Measurements from ENCODE around the gene CNTRL.

Gene CNTRL

DNA sequence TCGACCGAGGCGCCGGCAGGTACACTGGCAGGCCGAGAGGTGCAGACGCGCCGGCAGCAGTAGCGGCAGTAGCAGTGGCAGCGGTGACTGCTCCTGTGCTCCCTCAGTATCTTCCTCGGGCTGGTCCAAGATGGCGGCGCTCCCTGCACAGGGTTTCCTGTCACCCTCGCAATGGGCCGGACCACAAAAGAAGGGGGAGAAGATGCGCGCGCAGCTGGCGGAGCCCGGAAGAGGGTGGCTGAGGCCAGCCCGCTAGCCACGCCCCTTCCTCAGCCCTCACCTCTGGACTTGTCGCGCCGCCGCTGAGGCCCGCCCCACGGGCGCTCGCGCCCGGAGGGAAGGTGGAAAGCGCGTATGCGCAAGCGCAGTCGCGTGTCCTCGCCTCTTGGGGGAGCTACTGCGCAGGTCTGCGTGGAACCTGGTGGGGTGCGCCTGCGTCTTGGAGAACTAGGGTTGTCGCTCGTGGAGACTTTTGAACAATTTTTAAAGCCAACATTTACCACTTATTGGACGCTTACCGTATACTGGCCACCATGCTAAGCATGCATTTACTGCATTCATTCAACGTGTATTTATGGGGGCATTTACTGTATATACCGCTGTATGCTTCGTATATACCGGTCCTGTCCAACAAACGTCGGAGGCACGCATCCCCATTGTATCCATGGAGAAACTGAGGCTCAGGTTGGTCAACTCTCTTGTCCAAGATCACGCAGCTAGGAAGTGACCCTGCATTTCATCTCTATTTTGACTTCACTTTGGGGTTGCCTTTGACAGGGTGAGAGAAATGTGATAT, 127.2 kb downstream of the CNTRL start, which contains the start of gene RAB14:
Gene RAB14 (minus strand): TSS at position 132 of the 796 bp plus-strand sequence. CDS start 8,457 bp downstream, outside the sequence.
- no peaks in the 10 kb centered on the region for H3K36me3 ChIP-seq (ENCODE audit: control insufficient read depth, insufficient read depth, low read length)
- H3K4me1 ChIP-seq (ENCODE audit: control insufficient read depth, insufficient read depth, low read length, poor library complexity, severe bottlenecking): peaks cover 12% of the 10 kb centered on the region
- no peaks in the 10 kb centered on the region for H3K9me3 ChIP-seq (ENCODE audit: control insufficient read depth, low read length)
- H3K4me3 ChIP-seq (ENCODE audit: extremely low read depth, insufficient read depth, low read length, poor library complexity, severe bottlenecking): peak within 1 kb of the TSS; percentile 94
- peak within 1 kb of the TSS; percentile 81 for H3K27ac ChIP-seq (ENCODE audit: low read depth, low read length, severe bottlenecking)
- WGBS, 2 experiments (ENCODE audit: insufficient coverage in 2 of 2): 15 to 20% methylated on average over 26 to 32 of the region's 55 CpGs

DNA sequence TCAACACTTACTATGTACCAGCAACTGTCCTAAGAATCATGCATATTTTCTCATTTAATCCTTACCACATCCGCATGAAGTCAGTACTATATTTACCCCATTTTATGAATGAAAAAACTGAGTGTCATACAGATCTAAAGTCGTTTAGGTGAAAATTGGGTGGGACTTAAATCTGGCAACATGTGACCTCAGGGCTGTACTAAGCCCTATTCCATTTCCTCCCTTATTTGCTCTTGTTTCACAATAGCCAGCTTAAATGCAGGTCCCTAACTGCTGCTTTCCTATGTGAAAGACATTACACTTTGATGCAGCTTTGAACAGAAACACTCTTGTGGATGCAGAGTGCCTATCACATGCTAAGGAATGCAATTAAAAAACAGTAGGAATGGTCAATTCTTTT, 129.4 kb downstream of the CNTRL start:
- WGBS, 2 experiments (ENCODE audit: insufficient coverage in 2 of 2): 80% methylated on average over 1 of the region's 2 CpGs; no CpG with 5 or more reads in 1 of the 2 experiments
- Histone ChIP-seq H3K4me1 (ENCODE audit: control insufficient read depth, insufficient read depth, low read length, poor library complexity, severe bottlenecking) (no peaks in the 10 kb centered on the region), H3K9me3 (ENCODE audit: control insufficient read depth, low read length) (no peaks in the 10 kb centered on the region), H3K27ac (ENCODE audit: low read depth, low read length, severe bottlenecking) (no peak overlapping the region), H3K36me3 (ENCODE audit: control insufficient read depth, insufficient read depth, low read length) (no peaks in the 10 kb centered on the region), H3K4me3 (ENCODE audit: extremely low read depth, insufficient read depth, low read length, poor library complexity, severe bottlenecking) (no peak overlapping the region)

DNA sequence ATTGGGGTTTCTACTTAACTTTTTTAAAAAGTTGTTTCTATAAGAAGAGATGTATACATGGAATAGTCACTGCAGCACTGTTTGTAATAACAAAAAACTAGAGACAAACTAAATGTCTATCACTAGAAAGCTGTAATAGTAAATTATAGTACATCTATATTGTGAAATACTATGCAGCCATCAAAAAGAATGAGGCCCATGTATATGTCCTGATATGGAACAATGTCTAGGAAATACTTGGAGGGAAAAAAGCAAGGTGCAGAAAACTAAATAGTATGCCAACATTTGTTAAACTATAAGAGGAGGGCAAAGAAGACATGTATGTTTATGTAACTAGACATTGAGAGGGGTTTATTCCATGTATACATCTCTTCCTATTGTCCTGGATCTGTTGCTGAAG, 129.9 kb downstream of the CNTRL start:
- no peak overlapping the region for H3K4me3 ChIP-seq (ENCODE audit: extremely low read depth, insufficient read depth, low read length, poor library complexity, severe bottlenecking)
- H3K4me1 ChIP-seq (ENCODE audit: control insufficient read depth, insufficient read depth, low read length, poor library complexity, severe bottlenecking): no peaks in the 10 kb centered on the region
- no peaks in the 10 kb centered on the region for H3K36me3 ChIP-seq (ENCODE audit: control insufficient read depth, insufficient read depth, low read length)

DNA sequence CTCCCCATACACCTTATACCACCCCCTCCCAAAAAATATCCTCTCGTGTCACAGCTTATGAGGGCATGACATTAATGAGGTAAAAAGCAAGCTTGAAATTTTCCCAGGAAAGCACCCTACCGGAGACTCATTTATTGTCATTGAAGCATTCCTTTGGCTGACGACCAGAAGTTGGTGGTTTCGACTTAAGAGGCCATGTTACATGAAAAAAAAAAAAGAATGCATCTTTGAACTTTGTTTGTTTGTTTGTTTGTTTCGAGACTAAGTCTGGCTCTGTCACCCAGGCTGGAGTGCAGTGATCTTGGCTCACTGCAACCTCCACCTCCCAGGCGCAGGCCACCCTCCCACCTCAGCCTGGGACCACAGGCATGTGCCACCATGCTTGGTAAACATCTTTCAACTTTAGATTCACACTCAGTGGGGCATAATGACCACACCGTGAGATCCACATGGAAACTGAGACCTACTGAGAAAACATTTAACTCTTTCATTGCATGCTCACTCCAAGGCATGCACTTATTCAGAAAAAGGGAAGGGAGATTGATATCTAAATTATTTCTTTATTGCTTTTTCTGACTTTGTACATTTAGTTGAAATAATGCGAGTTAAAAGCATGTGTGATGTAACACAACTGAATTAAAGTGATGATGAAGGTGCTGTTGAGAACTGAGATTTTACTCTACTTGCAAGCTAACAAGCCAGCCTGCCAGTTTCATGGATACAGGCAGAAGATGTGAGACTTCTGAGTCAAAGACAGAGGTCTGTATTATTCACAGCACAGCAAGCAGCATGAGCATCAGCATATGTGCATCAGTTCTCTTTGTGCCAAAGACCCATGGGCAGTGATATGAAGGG, 132.0 kb downstream of the CNTRL start:
- Histone ChIP-seq H3K4me1 (ENCODE audit: control insufficient read depth, insufficient read depth, low read length, poor library complexity, severe bottlenecking) (no peaks in the 10 kb centered on the region), H3K27ac (ENCODE audit: low read depth, low read length, severe bottlenecking) (no peak overlapping the region), H3K36me3 (ENCODE audit: control insufficient read depth, insufficient read depth, low read length) (no peaks in the 10 kb centered on the region), H3K9me3 (ENCODE audit: control insufficient read depth, low read length) (no peaks in the 10 kb centered on the region), H3K4me3 (ENCODE audit: extremely low read depth, insufficient read depth, low read length, poor library complexity, severe bottlenecking) (no peak overlapping the region)
- 49 to 57% methylated on average over 4 to 5 of the region's 8 CpGs for WGBS, 2 experiments (ENCODE audit: insufficient coverage in 2 of 2)

More for the DNA sequence above, 129.9 kb downstream of the CNTRL start:
- H3K27ac ChIP-seq (ENCODE audit: low read depth, low read length, severe bottlenecking): no peak overlapping the region
- H3K9me3 ChIP-seq (ENCODE audit: control insufficient read depth, low read length): no peaks in the 10 kb centered on the region

DNA sequence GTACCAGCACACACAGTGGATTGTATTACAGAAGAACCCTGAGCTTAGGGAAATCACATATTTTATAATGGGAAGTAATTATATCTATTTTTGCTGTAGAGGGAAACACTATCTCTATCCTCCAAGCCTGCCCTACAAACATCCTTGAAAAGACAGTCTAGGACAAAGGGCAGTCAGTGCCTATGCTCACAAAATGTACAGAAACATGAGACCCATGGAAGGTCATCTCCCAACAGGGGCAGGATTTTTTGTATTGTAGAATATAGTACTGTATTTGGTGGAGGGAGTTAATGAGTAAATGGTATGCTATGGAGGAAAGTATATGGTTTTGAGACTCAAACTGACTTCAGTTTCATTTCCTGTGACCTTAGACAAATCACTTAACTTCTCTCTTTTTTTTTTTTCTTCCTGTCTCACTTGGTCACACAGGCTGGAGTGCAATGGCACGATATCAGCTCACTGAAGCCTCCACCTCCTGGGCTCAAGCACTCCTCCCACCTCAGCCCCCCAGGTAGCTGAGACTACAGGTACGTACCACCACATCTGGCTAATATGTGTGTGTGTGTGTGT, 132.7 kb downstream of the CNTRL start:
- WGBS, 2 experiments (ENCODE audit: insufficient coverage in 2 of 2): no CpG with 5 or more reads among the region's 2 CpGs
- Histone ChIP-seq H3K27ac (ENCODE audit: low read depth, low read length, severe bottlenecking) (no peak overlapping the region), H3K4me3 (ENCODE audit: extremely low read depth, insufficient read depth, low read length, poor library complexity, severe bottlenecking) (no peak overlapping the region), H3K4me1 (ENCODE audit: control insufficient read depth, insufficient read depth, low read length, poor library complexity, severe bottlenecking) (no peaks in the 10 kb centered on the region), H3K36me3 (ENCODE audit: control insufficient read depth, insufficient read depth, low read length) (no peaks in the 10 kb centered on the region), H3K9me3 (ENCODE audit: control insufficient read depth, low read length) (no peaks in the 10 kb centered on the region)

DNA sequence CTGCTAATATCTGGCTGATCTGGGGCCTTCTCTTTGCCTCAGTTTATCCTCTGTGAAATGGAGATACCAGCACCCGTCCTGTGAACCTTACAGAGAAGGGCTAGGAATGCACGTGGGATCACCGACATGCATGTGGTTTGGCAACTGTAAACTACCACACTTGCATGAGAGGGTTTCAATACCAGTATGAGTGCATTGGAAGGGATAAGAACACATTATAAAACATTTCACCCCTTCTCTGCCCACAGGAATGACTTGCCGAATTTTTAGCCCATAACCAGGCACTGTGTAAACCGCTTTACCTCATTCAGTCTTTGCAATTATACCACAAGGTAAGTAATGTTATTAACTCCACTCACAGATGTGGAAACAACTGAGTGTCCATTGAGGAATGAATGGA, 135.8 kb downstream of the CNTRL start:
- WGBS, 2 experiments (ENCODE audit: insufficient coverage in 2 of 2): 86 to 100% methylated on average over 2 to 4 of the region's 5 CpGs

DNA sequence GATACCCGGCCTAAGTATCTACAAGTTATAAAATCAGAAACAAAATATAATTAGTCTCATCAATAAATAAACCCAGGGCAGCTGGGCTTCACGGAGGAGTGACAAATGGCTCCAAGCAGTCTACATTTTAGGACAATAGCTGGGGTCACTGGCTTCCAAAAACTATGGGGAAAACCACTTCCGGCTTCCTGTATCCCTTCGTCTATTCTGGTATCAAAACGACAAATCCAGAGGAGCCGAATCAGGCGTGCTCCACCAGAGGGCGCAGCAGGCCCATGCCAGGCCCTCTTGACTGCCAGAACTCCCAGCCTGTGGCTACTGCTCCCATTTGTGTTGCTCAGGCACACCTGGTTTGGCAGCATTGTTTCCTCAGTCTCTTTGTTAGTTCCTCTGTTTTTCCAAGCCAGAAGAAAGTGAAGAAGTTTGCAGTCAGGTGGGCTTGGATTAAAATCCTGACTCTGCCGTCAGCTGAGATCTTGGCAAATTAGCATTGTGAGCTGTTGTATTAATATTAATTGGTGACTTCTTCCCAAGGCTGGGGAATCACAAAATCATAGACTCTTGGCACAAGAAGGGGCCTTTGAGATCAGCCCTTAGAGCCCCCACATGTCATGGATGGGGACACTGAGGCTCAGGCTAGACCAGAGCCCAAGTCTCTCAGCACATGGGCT, 138.5 kb downstream of the CNTRL start:
- no peaks in the 10 kb centered on the region for H3K36me3 ChIP-seq (ENCODE audit: control insufficient read depth, insufficient read depth, low read length)
- no peak overlapping the region for H3K27ac ChIP-seq (ENCODE audit: low read depth, low read length, severe bottlenecking)
- WGBS, 2 experiments (ENCODE audit: insufficient coverage in 2 of 2): 21 to 22% methylated on average over 8 to 9 of the region's 9 CpGs
- no peaks in the 10 kb centered on the region for H3K4me1 ChIP-seq (ENCODE audit: control insufficient read depth, insufficient read depth, low read length, poor library complexity, severe bottlenecking)
- H3K9me3 ChIP-seq (ENCODE audit: control insufficient read depth, low read length): no peaks in the 10 kb centered on the region
- H3K4me3 ChIP-seq (ENCODE audit: extremely low read depth, insufficient read depth, low read length, poor library complexity, severe bottlenecking): no peak overlapping the region

More for the DNA sequence above, 135.8 kb downstream of the CNTRL start:
- no peaks in the 10 kb centered on the region for H3K36me3 ChIP-seq (ENCODE audit: control insufficient read depth, insufficient read depth, low read length)
- H3K4me1 ChIP-seq (ENCODE audit: control insufficient read depth, insufficient read depth, low read length, poor library complexity, severe bottlenecking): no peaks in the 10 kb centered on the region
- H3K9me3 ChIP-seq (ENCODE audit: control insufficient read depth, low read length): no peaks in the 10 kb centered on the region
- no peak overlapping the region for H3K27ac ChIP-seq (ENCODE audit: low read depth, low read length, severe bottlenecking)
- H3K4me3 ChIP-seq (ENCODE audit: extremely low read depth, insufficient read depth, low read length, poor library complexity, severe bottlenecking): no peak overlapping the region

DNA sequence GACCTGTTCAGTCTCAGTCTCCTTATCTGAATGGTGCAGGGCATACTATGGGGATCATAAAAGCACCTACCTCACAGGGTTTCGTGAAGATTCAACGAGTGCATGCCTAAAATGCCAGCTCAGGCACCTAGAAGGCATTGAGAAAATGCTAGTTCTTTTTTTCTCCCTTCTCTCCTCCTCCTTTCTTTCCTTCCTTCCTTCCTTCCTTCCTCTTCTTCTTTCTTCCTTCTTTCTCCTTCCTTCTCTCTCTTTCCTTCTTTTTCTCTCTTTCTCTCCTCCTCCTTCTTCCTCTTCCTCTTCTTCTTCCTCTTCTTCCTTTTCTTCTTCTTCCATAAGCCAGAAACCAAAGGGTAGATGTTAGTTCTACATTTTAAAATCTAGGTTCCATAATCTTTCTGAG, 139.2 kb downstream of the CNTRL start:
- 84 to 86% methylated on average over 2 of the region's 2 CpGs for WGBS, 2 experiments (ENCODE audit: insufficient coverage in 2 of 2)
- no peak overlapping the region for H3K27ac ChIP-seq (ENCODE audit: low read depth, low read length, severe bottlenecking)
- no peaks in the 10 kb centered on the region for H3K9me3 ChIP-seq (ENCODE audit: control insufficient read depth, low read length)
- no peaks in the 10 kb centered on the region for H3K4me1 ChIP-seq (ENCODE audit: control insufficient read depth, insufficient read depth, low read length, poor library complexity, severe bottlenecking)
- no peaks in the 10 kb centered on the region for H3K36me3 ChIP-seq (ENCODE audit: control insufficient read depth, insufficient read depth, low read length)
- no peak overlapping the region for H3K4me3 ChIP-seq (ENCODE audit: extremely low read depth, insufficient read depth, low read length, poor library complexity, severe bottlenecking)

DNA sequence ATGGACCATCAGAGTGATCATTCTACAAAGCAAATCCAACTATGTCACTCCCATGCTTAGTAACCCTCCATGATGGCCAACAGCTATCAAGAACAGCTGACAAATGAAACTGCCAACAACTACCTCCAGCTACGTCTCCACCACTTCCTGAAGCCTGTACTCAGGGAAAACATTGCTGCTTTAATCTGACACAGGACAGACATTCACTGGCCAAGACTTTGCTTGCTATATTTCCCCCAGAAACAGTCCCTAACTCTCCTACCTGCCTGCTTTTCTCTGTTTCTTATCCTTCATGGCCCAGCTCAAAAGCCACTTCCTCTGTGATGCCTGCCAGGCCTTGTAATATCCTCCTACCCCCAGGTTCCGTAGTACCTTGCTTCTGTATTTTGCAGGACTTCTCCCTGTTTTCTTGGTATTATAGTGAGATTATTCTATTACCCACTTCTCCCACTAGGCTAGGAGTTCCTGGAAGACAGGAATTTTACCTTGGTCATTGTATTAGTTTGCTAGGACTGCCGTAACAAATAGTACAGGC, 141.6 kb downstream of the CNTRL start:
- H3K27ac ChIP-seq (ENCODE audit: low read depth, low read length, severe bottlenecking): no peak overlapping the region
- 81 to 100% methylated on average over 2 of the region's 3 CpGs for WGBS, 2 experiments (ENCODE audit: insufficient coverage in 2 of 2)
- no peak overlapping the region for H3K4me3 ChIP-seq (ENCODE audit: extremely low read depth, insufficient read depth, low read length, poor library complexity, severe bottlenecking)
- no peaks in the 10 kb centered on the region for H3K36me3 ChIP-seq (ENCODE audit: control insufficient read depth, insufficient read depth, low read length)
- H3K9me3 ChIP-seq (ENCODE audit: control insufficient read depth, low read length): no peaks in the 10 kb centered on the region
- no peaks in the 10 kb centered on the region for H3K4me1 ChIP-seq (ENCODE audit: control insufficient read depth, insufficient read depth, low read length, poor library complexity, severe bottlenecking)

DNA sequence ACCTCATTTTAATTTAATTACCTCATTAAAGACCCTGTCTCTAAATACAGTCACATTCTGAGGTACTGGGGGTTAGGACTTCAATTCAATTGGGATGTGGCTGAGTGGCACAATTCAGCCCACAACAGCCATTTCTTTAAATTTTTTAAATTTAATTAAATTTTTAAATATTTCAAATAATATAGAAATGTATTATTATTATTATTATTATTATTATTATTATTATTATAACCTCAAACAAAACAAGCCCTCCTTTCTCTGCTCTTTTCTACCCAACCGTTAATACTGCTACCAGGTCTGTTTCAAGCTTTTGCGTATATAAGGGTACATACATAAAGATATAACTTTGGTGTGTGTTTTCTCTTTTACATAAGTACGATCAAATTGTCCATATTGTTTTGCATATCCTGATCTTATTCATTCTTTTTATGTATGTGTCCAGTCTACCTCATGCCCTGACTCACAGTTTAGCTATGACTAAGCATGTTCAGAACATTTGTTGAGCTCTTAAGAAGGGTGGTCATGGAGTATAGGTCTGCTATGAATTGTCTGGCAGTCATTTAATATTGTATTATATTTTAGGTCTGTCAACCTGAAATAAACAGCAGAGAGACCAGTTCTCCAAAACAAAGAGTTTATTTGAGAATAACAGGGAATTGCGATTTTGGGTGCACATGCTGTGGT, 143.0 kb downstream of the CNTRL start:
- Histone ChIP-seq H3K27ac (ENCODE audit: low read depth, low read length, severe bottlenecking) (no peak overlapping the region), H3K36me3 (ENCODE audit: control insufficient read depth, insufficient read depth, low read length) (no peaks in the 10 kb centered on the region), H3K4me3 (ENCODE audit: extremely low read depth, insufficient read depth, low read length, poor library complexity, severe bottlenecking) (no peak overlapping the region), H3K9me3 (ENCODE audit: control insufficient read depth, low read length) (no peaks in the 10 kb centered on the region), H3K4me1 (ENCODE audit: control insufficient read depth, insufficient read depth, low read length, poor library complexity, severe bottlenecking) (no peaks in the 10 kb centered on the region)
- 100% methylated on average over 1 of the region's 4 CpGs for WGBS, 2 experiments (ENCODE audit: insufficient coverage in 2 of 2)

Measured in mesodermal cell (in vitro differentiated cells).